Keratinocyte (primary cell): ENCODE results near the gene DPYD. TPM values are rescaled to one million over a fixed set of nuclear protein-coding genes. Genes with fewer than 3 reads are reported as not detected.
A peak's percentile ranks its signal among the peaks of the same experiment; 100 is the strongest.

Source experiments
- DNase-seq: peaks from one replicate; pipeline ENCODE4 v3.0.0-alpha.2; 2011; ENCODE audit warnings: low read depth, missing footprints, low spot score
- FAIRE-seq: peaks from 2 replicates; lab custom pipeline; 2011; peaks lifted over from hg19 to GRCh38; lab: Jason Lieb, UNC
- H2AFZ ChIP-seq: 2 replicates; pipeline ENCODE4 v1.6.0; 2012; ENCODE audit warnings: low read length, control low read depth, inconsistent platforms; ENCODE audit not compliant: control insufficient read depth
- H3K27ac ChIP-seq: 2 replicates; pipeline ENCODE4 v1.5.1; 2011; ENCODE audit warnings: low read length; ENCODE audit not compliant: control insufficient read depth, insufficient read depth
- H3K27me3 ChIP-seq: 3 replicates; pipeline ENCODE4 v1.6.0; 2011; ENCODE audit warnings: low read length; ENCODE audit not compliant: control insufficient read depth, insufficient read depth; ENCODE audit errors: extremely low read depth
- H3K36me3 ChIP-seq, 2 experiments: 2 replicates in 1 of 2; 3 replicates in 1 of 2; pipeline ENCODE4 v1.5.1; 2011; ENCODE audit warnings: low read length in 2 of 2, mild to moderate bottlenecking in 1 of 2; ENCODE audit not compliant: control insufficient read depth in 2 of 2, insufficient read depth in 2 of 2; ENCODE audit errors: extremely low read depth in 1 of 2
- H3K4me1 ChIP-seq: 3 replicates; pipeline ENCODE4 v1.5.1; 2011; ENCODE audit warnings: low read length; ENCODE audit not compliant: control insufficient read depth, insufficient read depth; ENCODE audit errors: extremely low read depth
- H3K4me2 ChIP-seq: 3 replicates; pipeline ENCODE4 v1.6.0; 2011; ENCODE audit warnings: low read depth, low read length; ENCODE audit not compliant: control insufficient read depth, insufficient read depth; ENCODE audit errors: extremely low read depth
- H3K4me3 ChIP-seq, 3 experiments: fragments of 200-600 bp in 1 of 3; sonication (generic) in 1 of 3; 2 replicates in 2 of 3; 3 replicates in 1 of 3; pipeline ENCODE4 v1.5.1; 2011 to 2016; ENCODE audit warnings: low read length in 3 of 3, mild to moderate bottlenecking in 3 of 3, control low read depth in 2 of 3, inconsistent platforms in 1 of 3, low read depth in 1 of 3, mixed read lengths in 1 of 3, mixed run types in 1 of 3, moderate library complexity in 1 of 3; ENCODE audit not compliant: control insufficient read depth in 2 of 3, insufficient read depth in 2 of 3; ENCODE audit errors: extremely low read depth in 1 of 3
- H3K79me2 ChIP-seq: 2 replicates; pipeline ENCODE4 v1.6.0; 2012; ENCODE audit warnings: low read length; ENCODE audit not compliant: control insufficient read depth, insufficient read depth
- H3K9ac ChIP-seq: 3 replicates; pipeline ENCODE4 v1.6.0; 2011; ENCODE audit warnings: low read length; ENCODE audit not compliant: control insufficient read depth, insufficient read depth; ENCODE audit errors: extremely low read depth
- H3K9me1 ChIP-seq: 3 replicates; pipeline ENCODE4 v1.6.0; 2011; ENCODE audit warnings: low read length; ENCODE audit not compliant: control insufficient read depth, insufficient read depth; ENCODE audit errors: extremely low read depth
- H3K9me3 ChIP-seq: 2 replicates; pipeline ENCODE4 v1.5.1; 2012; ENCODE audit warnings: low read depth, low read length; ENCODE audit not compliant: control insufficient read depth
- H4K20me1 ChIP-seq: 3 replicates; pipeline ENCODE4 v1.6.0; 2011; ENCODE audit warnings: low read length; ENCODE audit not compliant: control insufficient read depth, insufficient read depth; ENCODE audit errors: extremely low read depth
- EZH2 ChIP-seq: IDR thresholded peaks from one replicate; pipeline ENCODE4 v1.6.1; 2012; ENCODE audit warnings: inconsistent platforms, mild to moderate bottlenecking, low read length, moderate library complexity
- dilution Hi-C: fragments of 300-500 bp; cut with MboI; formaldehyde crosslinking; loops from one replicate; pipeline ENCODE4 v1.7.0; 2020; ENCODE audit warnings: low sequenced_read_pairs; ENCODE audit not compliant: extremely low pct_ligation_motif_present
- polyA plus RNA-seq, 5 experiments: library from polyadenylated mRNA; depleted of rRNA in 3 of 5; stranded (reverse) in 3 of 5; stranded (forward) in 1 of 5; unstranded in 1 of 5; fragments of >200 nt; gene quantifications; 1 replicate in 1 of 5; 2 replicates in 3 of 5; 3 replicates in 1 of 5; pipeline versions ENCODE4 v1.2.1 to v1.2.3, GENCODE V29; 2011 to 2012; ENCODE audit warnings: missing spikeins in 2 of 5, low read depth in 1 of 5, low replicate concordance in 1 of 5
- TF ChIP-seq, protein P1 (sequence below), 3 experiments: IDR thresholded peaks in 1 of 3; conservative IDR thresholded peaks in 1 of 3; optimal IDR thresholded peaks in 1 of 3; 2 replicates in 2 of 3; 3 replicates in 1 of 3; pipeline versions ENCODE3 to v1.5.1; 2011; ENCODE audit warnings: low read length in 3 of 3, mild to moderate bottlenecking in 3 of 3, moderate library complexity in 2 of 3, control low read depth in 1 of 3, inconsistent platforms in 1 of 3; ENCODE audit not compliant: insufficient read depth in 2 of 3; ENCODE audit errors: extremely low read depth in 1 of 3

DPYD gene
- polyA plus RNA-seq, 1 donor (not counting 4 experiments of a cell fraction or from before 2014, with no cell fraction given), result 1.9 TPM

DNA sequence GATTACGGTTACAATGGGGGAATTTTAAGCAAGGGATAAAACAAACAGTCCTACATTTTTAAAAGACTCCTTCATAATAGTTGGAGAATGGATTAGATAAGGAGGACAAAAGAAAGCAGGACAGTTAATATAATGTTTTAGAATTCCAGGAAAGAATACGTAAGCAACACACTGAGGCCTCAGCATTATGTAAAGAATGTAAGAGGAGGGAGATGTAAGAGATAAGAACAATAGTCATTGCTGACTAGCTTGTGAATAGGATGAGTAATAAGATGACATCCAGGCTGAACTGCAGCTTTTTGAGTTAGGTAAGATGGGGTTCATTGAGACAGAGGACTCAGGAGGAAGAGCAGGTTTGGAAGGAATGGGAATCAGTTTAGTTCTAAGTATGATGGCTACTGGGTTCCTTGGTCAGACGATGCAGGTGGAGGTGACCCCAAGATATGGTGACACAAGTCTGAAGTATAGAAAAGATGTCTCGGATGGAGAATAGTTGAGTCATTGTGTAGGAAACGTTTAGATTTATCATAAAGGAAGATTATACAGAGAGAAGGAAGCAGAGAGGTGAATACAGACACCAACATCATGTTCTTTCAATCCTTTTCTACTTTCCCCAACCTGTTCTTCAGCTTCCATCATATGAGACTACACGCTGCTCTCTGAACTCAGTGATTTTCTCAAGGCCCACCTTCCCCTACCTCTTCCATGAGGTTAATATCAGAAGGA is 826.4 kb downstream of the DPYD start:
- DNase-seq, result peak; percentile 58

DNA sequence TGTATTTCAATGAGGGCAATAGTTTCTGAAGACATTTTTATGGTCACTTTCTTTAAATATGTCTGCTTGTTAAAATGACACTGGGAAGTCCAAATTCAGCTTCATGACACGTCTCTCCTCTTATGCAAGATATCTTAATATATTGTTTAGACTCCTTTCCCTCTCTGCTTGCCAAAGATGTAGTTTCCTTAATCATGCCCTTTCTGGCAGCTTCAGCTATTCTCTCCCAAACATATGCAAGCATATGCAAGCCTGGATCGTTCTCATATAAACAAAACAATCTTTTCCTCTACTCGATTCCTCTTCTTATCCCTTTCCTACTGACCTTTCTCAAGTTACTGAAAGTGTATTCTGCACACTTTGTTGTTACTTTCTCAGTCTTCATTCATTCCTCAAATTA is 827.1 kb downstream of the DPYD start:
- Histone ChIP-seq H4K20me1 (no peaks in the 10 kb centered on the region), H2AFZ (peak overlapping the region; percentile 40), H3K4me3 (no peak overlapping the region), H3K36me3 (no peaks in the 10 kb centered on the region), H3K9me3 (no peaks in the 10 kb centered on the region), H3K27me3 (no peaks in the 10 kb centered on the region), H3K4me1 (peaks cover 15% of the 10 kb centered on the region), H3K79me2 (no peaks in the 10 kb centered on the region), H3K27ac (peak overlapping the region; percentile 48), H3K9me1 (no peaks in the 10 kb centered on the region), H3K4me2 (peak overlapping the region; percentile 65), H3K9ac (no peak overlapping the region)
- FAIRE-seq, result peak; percentile 76
- dilution Hi-C loops, result no loop called here
- no peak for DNase-seq
- TF ChIP-seq, protein P1, sequence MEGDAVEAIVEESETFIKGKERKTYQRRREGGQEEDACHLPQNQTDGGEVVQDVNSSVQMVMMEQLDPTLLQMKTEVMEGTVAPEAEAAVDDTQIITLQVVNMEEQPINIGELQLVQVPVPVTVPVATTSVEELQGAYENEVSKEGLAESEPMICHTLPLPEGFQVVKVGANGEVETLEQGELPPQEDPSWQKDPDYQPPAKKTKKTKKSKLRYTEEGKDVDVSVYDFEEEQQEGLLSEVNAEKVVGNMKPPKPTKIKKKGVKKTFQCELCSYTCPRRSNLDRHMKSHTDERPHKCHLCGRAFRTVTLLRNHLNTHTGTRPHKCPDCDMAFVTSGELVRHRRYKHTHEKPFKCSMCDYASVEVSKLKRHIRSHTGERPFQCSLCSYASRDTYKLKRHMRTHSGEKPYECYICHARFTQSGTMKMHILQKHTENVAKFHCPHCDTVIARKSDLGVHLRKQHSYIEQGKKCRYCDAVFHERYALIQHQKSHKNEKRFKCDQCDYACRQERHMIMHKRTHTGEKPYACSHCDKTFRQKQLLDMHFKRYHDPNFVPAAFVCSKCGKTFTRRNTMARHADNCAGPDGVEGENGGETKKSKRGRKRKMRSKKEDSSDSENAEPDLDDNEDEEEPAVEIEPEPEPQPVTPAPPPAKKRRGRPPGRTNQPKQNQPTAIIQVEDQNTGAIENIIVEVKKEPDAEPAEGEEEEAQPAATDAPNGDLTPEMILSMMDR (optimal IDR thresholded peaks at IDR 0.05 in 1 of 3, IDR thresholded peaks at IDR 0.05 in 1 of 3, conservative IDR thresholded peaks at IDR 0.05 in 1 of 3; ENCODE audit: extremely low read depth in 1 of 3, insufficient read depth in 2 of 3, low read length in 3 of 3), result no peak
- no peak for TF ChIP-seq EZH2

More for the DNA sequence above, 826.4 kb downstream of the DPYD start:
- Histone ChIP-seq H3K4me2 (peak overlapping the region; percentile 65), H3K27me3 (no peaks in the 10 kb centered on the region), H3K27ac (peak overlapping the region; percentile 48), H3K79me2 (no peaks in the 10 kb centered on the region), H2AFZ (peak overlapping the region; percentile 40), H3K9me1 (no peaks in the 10 kb centered on the region), H3K36me3 (no peaks in the 10 kb centered on the region), H3K9me3 (no peaks in the 10 kb centered on the region), H3K9ac (no peak overlapping the region), H4K20me1 (no peaks in the 10 kb centered on the region), H3K4me3 (no peak overlapping the region), H3K4me1 (peaks cover 15% of the 10 kb centered on the region)
- dilution Hi-C loops, result no loop called here
- TF ChIP-seq, protein P1 (optimal IDR thresholded peaks at IDR 0.05 in 1 of 3, IDR thresholded peaks at IDR 0.05 in 1 of 3, conservative IDR thresholded peaks at IDR 0.05 in 1 of 3; ENCODE audit: extremely low read depth in 1 of 3, insufficient read depth in 2 of 3, low read length in 3 of 3), result no peak
- no peak for TF ChIP-seq EZH2
- peak; percentile 86 for FAIRE-seq
